GM12891 (cell line): Measurements from ENCODE around the gene CCDC112.

ENCODE experiments used
- POLR2A ChIP-seq: IDR thresholded peaks from 2 replicates; pipeline ENCODE4 v1.6.1; 2011; ENCODE audit warnings: low read depth, low read length, control low read depth
- POLR2AphosphoS5 ChIP-seq: IDR thresholded peaks from 2 replicates; pipeline ENCODE4 v1.6.1; 2011; ENCODE audit warnings: low read depth, low read length, control low read depth
- TAF1 ChIP-seq: IDR thresholded peaks from 2 replicates; pipeline ENCODE4 v1.6.1; 2011; ENCODE audit warnings: low read depth, low read length, control low read depth

DNA sequence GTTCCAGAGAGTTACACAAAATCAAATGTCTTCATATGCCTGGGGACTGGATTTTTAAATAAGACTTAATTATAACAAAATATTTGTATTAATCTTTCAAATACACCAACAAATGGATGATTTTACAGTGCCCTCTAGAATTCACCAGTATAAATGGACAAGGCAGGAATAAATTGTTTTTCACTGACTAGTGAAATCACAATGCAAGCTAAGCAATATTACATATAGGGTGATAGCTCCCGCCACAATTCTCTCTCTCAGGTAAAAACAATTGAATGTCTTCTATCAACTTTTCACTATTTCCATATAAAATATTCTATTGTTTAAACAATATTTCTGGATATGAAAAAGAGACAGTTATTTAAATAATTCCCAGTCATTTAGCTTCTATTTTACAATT lies 8.0 kb upstream of the CCDC112 start:
- TF ChIP-seq POLR2A, result no peak
- TF ChIP-seq POLR2AphosphoS5, result no peak
- TF ChIP-seq TAF1, result no peak
